Activated T-cell treated with anti-CD3 and anti-CD28 coated beads, Interleukin-2, amount 50 U/mL, for 4 hours (primary cell): ENCODE measurements around the gene NDEL1. TPM values are rescaled to one million over a fixed set of nuclear protein-coding genes. Genes with fewer than 3 reads are reported as not detected.

Source experiments
- ATAC-seq, 2 donors: fragments of 200-7000 bp; cut with Tn5 transposase; one replicate each; pipeline ENCODE4 v1.10.0; 2021
- DNase-seq: peaks from one replicate; pipeline ENCODE4 v3.0.0-alpha.2; 2020
- H3K27me3 Mint-ChIP-seq: one replicate; pipeline ENCODE4 v1.8.0; 2021; ENCODE audit warnings: low read depth, mixed read lengths
- H3K36me3 Mint-ChIP-seq: one replicate; pipeline ENCODE4 v1.8.0; 2022; ENCODE audit warnings: mixed read lengths; ENCODE audit not compliant: insufficient read depth
- H3K4me1 Mint-ChIP-seq: one replicate; pipeline ENCODE4 v1.8.0; 2021; ENCODE audit warnings: low read depth, mixed read lengths
- H3K4me3 Mint-ChIP-seq: one replicate; pipeline ENCODE4 v1.8.0; 2021; ENCODE audit warnings: mild to moderate bottlenecking, moderate library complexity, mixed read lengths
- H3K9me3 Mint-ChIP-seq: one replicate; pipeline ENCODE4 v1.8.0; 2021; ENCODE audit warnings: mixed read lengths
- total RNA-seq, 3 donors: library from RNA; stranded (reverse); gene quantifications; one replicate each; pipeline ENCODE4 v1.2.1, GENCODE V29; 2021

NDEL1 gene
- total RNA-seq, 3 donors from 2014 or later = 49.0 to 51.7 (median 51.4) TPM

- Mint-ChIP-seq H3K27me3 (peaks cover 36% of the 10 kb centered on the region), H3K36me3 (no peaks in the 10 kb centered on the region), H3K4me3 (no peak overlapping the region), H3K4me1 (peaks cover 5% of the 10 kb centered on the region), H3K9me3 (no peaks in the 10 kb centered on the region)
- ATAC-seq (no peak), DNase-seq (no peak)
These were observed 30.1 kb upstream of the NDEL1 start for GRCh38 chr17:8405499-8406016.

- Mint-ChIP-seq H3K36me3 (no peaks in the 10 kb centered on the region), H3K9me3 (no peaks in the 10 kb centered on the region)
These were observed 29.5 kb upstream of the NDEL1 start for GRCh38 chr17:8406174-8406573.

GRCh38 chr17:8408371-8408770 lies 27.3 kb upstream of the NDEL1 start:
- Mint-ChIP-seq H3K36me3 (no peaks in the 10 kb centered on the region), H3K4me3 (no peak overlapping the region), H3K9me3 (no peaks in the 10 kb centered on the region), H3K4me1 (peaks cover 12% of the 10 kb centered on the region), H3K27me3 (peaks cover 11% of the 10 kb centered on the region)
- ATAC-seq (no peak), DNase-seq (no peak)

More at GRCh38 chr17:8406174-8406573, 29.5 kb upstream of the NDEL1 start:
- no peak for DNase-seq
- Mint-ChIP-seq H3K4me1 (peaks cover 5% of the 10 kb centered on the region), H3K27me3 (peaks cover 30% of the 10 kb centered on the region), H3K4me3 (no peak overlapping the region)
- no peak for ATAC-seq

- no peak overlapping the region for H3K4me3 Mint-ChIP-seq
- peak; percentile 76 for DNase-seq
- H3K4me1 Mint-ChIP-seq = peaks cover 14% of the 10 kb centered on the region
- peaks cover 11% of the 10 kb centered on the region for H3K27me3 Mint-ChIP-seq
- ATAC-seq = peak; percentile 82 to 83
- no peaks in the 10 kb centered on the region for H3K36me3 Mint-ChIP-seq
- H3K9me3 Mint-ChIP-seq = no peaks in the 10 kb centered on the region
These were observed 25.5 kb upstream of the NDEL1 start for GRCh38 chr17:8409966-8410882.

GRCh38 chr17:8410883-8411238 lies 24.8 kb upstream of the NDEL1 start:
- Mint-ChIP-seq H3K27me3 (peaks cover 11% of the 10 kb centered on the region), H3K4me1 (peaks cover 14% of the 10 kb centered on the region), H3K36me3 (no peaks in the 10 kb centered on the region), H3K4me3 (no peak overlapping the region), H3K9me3 (no peaks in the 10 kb centered on the region)
- DNase-seq (no peak), ATAC-seq (no peak)

- DNase-seq (no peak), ATAC-seq (no peak)
- no peaks in the 10 kb centered on the region for H3K9me3 Mint-ChIP-seq
These were observed 23.6 kb upstream of the NDEL1 start for GRCh38 chr17:8412089-8412488.

GRCh38 chr17:8413328-8413727 lies 22.4 kb upstream of the NDEL1 start:
- H3K9me3 Mint-ChIP-seq = no peaks in the 10 kb centered on the region
- ATAC-seq = no peak
- H3K4me1 Mint-ChIP-seq = peaks cover 14% of the 10 kb centered on the region
- no peaks in the 10 kb centered on the region for H3K36me3 Mint-ChIP-seq
- peaks cover 21% of the 10 kb centered on the region for H3K27me3 Mint-ChIP-seq
- H3K4me3 Mint-ChIP-seq = no peak overlapping the region
- DNase-seq = no peak

More at GRCh38 chr17:8412089-8412488, 23.6 kb upstream of the NDEL1 start:
- Mint-ChIP-seq H3K4me1 (peaks cover 14% of the 10 kb centered on the region), H3K4me3 (no peak overlapping the region), H3K27me3 (peaks cover 20% of the 10 kb centered on the region), H3K36me3 (no peaks in the 10 kb centered on the region)

GRCh38 chr17:8413938-8414337 lies 21.7 kb upstream of the NDEL1 start:
- Mint-ChIP-seq H3K9me3 (no peaks in the 10 kb centered on the region), H3K36me3 (no peaks in the 10 kb centered on the region), H3K27me3 (peaks cover 19% of the 10 kb centered on the region), H3K4me1 (peaks cover 14% of the 10 kb centered on the region), H3K4me3 (no peak overlapping the region)
- DNase-seq (no peak), ATAC-seq (no peak)

- ATAC-seq (no peak), DNase-seq (no peak)
- Mint-ChIP-seq H3K36me3 (no peaks in the 10 kb centered on the region), H3K9me3 (no peaks in the 10 kb centered on the region), H3K4me1 (peaks cover 7% of the 10 kb centered on the region), H3K27me3 (peaks cover 37% of the 10 kb centered on the region), H3K4me3 (no peak overlapping the region)
These were observed 17.9 kb upstream of the NDEL1 start for GRCh38 chr17:8417806-8418205.

GRCh38 chr17:8418471-8418870 lies 17.2 kb upstream of the NDEL1 start:
- DNase-seq (no peak), ATAC-seq (no peak)
- Mint-ChIP-seq H3K36me3 (no peaks in the 10 kb centered on the region), H3K9me3 (no peaks in the 10 kb centered on the region), H3K4me3 (no peak overlapping the region), H3K4me1 (peaks cover 1% of the 10 kb centered on the region), H3K27me3 (peaks cover 40% of the 10 kb centered on the region)

- H3K4me3 Mint-ChIP-seq = no peak overlapping the region
- H3K9me3 Mint-ChIP-seq = no peaks in the 10 kb centered on the region
- H3K4me1 Mint-ChIP-seq = no peaks in the 10 kb centered on the region
- H3K27me3 Mint-ChIP-seq = peaks cover 47% of the 10 kb centered on the region
- no peaks in the 10 kb centered on the region for H3K36me3 Mint-ChIP-seq
- ATAC-seq (no peak), DNase-seq (no peak)
These were observed 16.4 kb upstream of the NDEL1 start for GRCh38 chr17:8419305-8419704.

GRCh38 chr17:8420041-8420934 lies 15.4 kb upstream of the NDEL1 start:
- no peak overlapping the region for H3K4me3 Mint-ChIP-seq
- no peaks in the 10 kb centered on the region for H3K36me3 Mint-ChIP-seq
- DNase-seq = no peak
- peaks cover 51% of the 10 kb centered on the region for H3K27me3 Mint-ChIP-seq
- ATAC-seq = no peak
- H3K4me1 Mint-ChIP-seq = no peaks in the 10 kb centered on the region
- no peaks in the 10 kb centered on the region for H3K9me3 Mint-ChIP-seq

- Mint-ChIP-seq H3K27me3 (peaks cover 46% of the 10 kb centered on the region), H3K36me3 (no peaks in the 10 kb centered on the region), H3K9me3 (no peaks in the 10 kb centered on the region), H3K4me3 (no peak overlapping the region), H3K4me1 (no peaks in the 10 kb centered on the region)
- ATAC-seq (no peak), DNase-seq (no peak)
These were observed 14.1 kb upstream of the NDEL1 start for GRCh38 chr17:8421571-8421970.

GRCh38 chr17:8426094-8426720 lies 9.5 kb upstream of the NDEL1 start:
- no peaks in the 10 kb centered on the region for H3K9me3 Mint-ChIP-seq
- no peak overlapping the region for H3K4me3 Mint-ChIP-seq

More at GRCh38 chr17:8426094-8426720, 9.5 kb upstream of the NDEL1 start:
- no peaks in the 10 kb centered on the region for H3K4me1 Mint-ChIP-seq
- no peak for DNase-seq
- H3K36me3 Mint-ChIP-seq = no peaks in the 10 kb centered on the region
- no peak for ATAC-seq
- peaks cover 24% of the 10 kb centered on the region for H3K27me3 Mint-ChIP-seq
